ENCODE results near the gene SYNE3.

SYNE3 gene

GRCh38 chr14:95482627-95483308 is 33.7 kb downstream of the SYNE3 start:
- TF ChIP-seq EZH2phosphoT487 (conservative IDR thresholded peaks at IDR 0.05; ENCODE audit: low read length) (no peak), CTCF (IDR thresholded peaks at IDR 0.05; ENCODE audit: insufficient read depth, low read length, poor library complexity, severe bottlenecking) (no peak)
- Histone ChIP-seq H3K9me2 (replicated peaks; ENCODE audit: insufficient read depth, low read length) (no peaks in the 10 kb centered on the region), H3K9me3 (ENCODE audit: insufficient read depth, low read length) (no peaks in the 10 kb centered on the region), H3K4me2 (ENCODE audit: low read depth, low read length, poor library complexity, severe bottlenecking) (no peak overlapping the region), H3F3A (ENCODE audit: insufficient read depth) (no peaks in the 10 kb centered on the region), H3K79me2 (ENCODE audit: insufficient read depth, low read length) (no peaks in the 10 kb centered on the region), H3K27me3 (ENCODE audit: low read length) (no peaks in the 10 kb centered on the region), H3K4me3 (ENCODE audit: insufficient read depth, low read length, poor library complexity, severe bottlenecking) (no peak overlapping the region), H3K9ac (ENCODE audit: low read length) (no peak overlapping the region), H3K27ac (ENCODE audit: low read depth, low read length) (no peak overlapping the region), H2AFZ (ENCODE audit: low read depth, low read length, severe bottlenecking) (no peak overlapping the region), H4K20me1 (ENCODE audit: low read depth, low read length) (no peaks in the 10 kb centered on the region), H3K36me3 (ENCODE audit: low read length) (no peaks in the 10 kb centered on the region)

- Histone ChIP-seq H3K4me2 (ENCODE audit: low read depth, low read length, poor library complexity, severe bottlenecking) (no peak overlapping the region), H3K9me2 (replicated peaks; ENCODE audit: insufficient read depth, low read length) (no peaks in the 10 kb centered on the region), H3K27me3 (ENCODE audit: low read length) (no peaks in the 10 kb centered on the region), H3K9me3 (ENCODE audit: insufficient read depth, low read length) (no peaks in the 10 kb centered on the region), H2AFZ (ENCODE audit: low read depth, low read length, severe bottlenecking) (no peak overlapping the region), H3K9ac (ENCODE audit: low read length) (no peak overlapping the region), H3F3A (ENCODE audit: insufficient read depth) (no peaks in the 10 kb centered on the region), H3K79me2 (ENCODE audit: insufficient read depth, low read length) (no peaks in the 10 kb centered on the region), H3K36me3 (ENCODE audit: low read length) (no peaks in the 10 kb centered on the region), H3K4me3 (ENCODE audit: insufficient read depth, low read length, poor library complexity, severe bottlenecking) (no peak overlapping the region), H3K27ac (ENCODE audit: low read depth, low read length) (no peak overlapping the region), H4K20me1 (ENCODE audit: low read depth, low read length) (no peaks in the 10 kb centered on the region)
- TF ChIP-seq EZH2phosphoT487 (conservative IDR thresholded peaks at IDR 0.05; ENCODE audit: low read length) (no peak), CTCF (IDR thresholded peaks at IDR 0.05; ENCODE audit: insufficient read depth, low read length, poor library complexity, severe bottlenecking) (no peak)
These were observed 34.9 kb downstream of the SYNE3 start for GRCh38 chr14:95481391-95482022.

- Histone ChIP-seq H3K9me3 (ENCODE audit: insufficient read depth, low read length) (no peaks in the 10 kb centered on the region), H3F3A (ENCODE audit: insufficient read depth) (no peaks in the 10 kb centered on the region), H3K4me3 (ENCODE audit: insufficient read depth, low read length, poor library complexity, severe bottlenecking) (no peak overlapping the region), H3K9ac (ENCODE audit: low read length) (no peak overlapping the region), H3K4me2 (ENCODE audit: low read depth, low read length, poor library complexity, severe bottlenecking) (no peak overlapping the region), H3K36me3 (ENCODE audit: low read length) (no peaks in the 10 kb centered on the region), H3K27me3 (ENCODE audit: low read length) (no peaks in the 10 kb centered on the region), H3K9me2 (replicated peaks; ENCODE audit: insufficient read depth, low read length) (no peaks in the 10 kb centered on the region), H4K20me1 (ENCODE audit: low read depth, low read length) (no peaks in the 10 kb centered on the region), H2AFZ (ENCODE audit: low read depth, low read length, severe bottlenecking) (no peak overlapping the region), H3K27ac (ENCODE audit: low read depth, low read length) (no peak overlapping the region), H3K79me2 (ENCODE audit: insufficient read depth, low read length) (no peaks in the 10 kb centered on the region)
- TF ChIP-seq EZH2phosphoT487 (conservative IDR thresholded peaks at IDR 0.05; ENCODE audit: low read length) (no peak), CTCF (IDR thresholded peaks at IDR 0.05; ENCODE audit: insufficient read depth, low read length, poor library complexity, severe bottlenecking) (no peak)
These were observed 35.6 kb downstream of the SYNE3 start for GRCh38 chr14:95480887-95481226.

Measured in SU-DHL-6 (cell line).